K562 (cell line): ENCODE data around the gene EFHC1. TPM values are rescaled to one million over a fixed set of nuclear protein-coding genes. Genes with fewer than 3 reads are reported as not detected.

Source experiments
- AFF1 ChIP-seq, 2 experiments: fragments of 450-650 bp; IDR thresholded peaks; 2 replicates each; pipeline ENCODE4 v1.6.1; 2018; ENCODE audit warnings: mild to moderate bottlenecking in 2 of 2, low read depth in 1 of 2; ENCODE audit not compliant: partially characterized antibody in 2 of 2
- EWSR1 ChIP-seq: fragments of 450-650 bp; IDR thresholded peaks from 2 replicates; pipeline ENCODE4 v1.6.1; 2018; ENCODE audit warnings: borderline replicate concordance, mild to moderate bottlenecking, low read depth, moderate library complexity; ENCODE audit not compliant: partially characterized antibody
- HMBOX1 ChIP-seq: sonication (generic); IDR thresholded peaks from 2 replicates; pipeline ENCODE4 v1.6.1; 2016
- KLF16 ChIP-seq: IDR thresholded peaks from 2 replicates; pipeline ENCODE4 v1.6.1; 2016; ENCODE audit warnings: antibody characterized with exemption
- MCM3 ChIP-seq: fragments of 450-650 bp; IDR thresholded peaks from 2 replicates; pipeline ENCODE4 v1.6.1; 2016
- MTA3 ChIP-seq: fragments of 450-650 bp; formaldehyde crosslinking; IDR thresholded peaks from 2 replicates; pipeline ENCODE4 v1.6.1; 2017; ENCODE audit warnings: mild to moderate bottlenecking, borderline replicate concordance
- PREB ChIP-seq: sonication (generic); formaldehyde crosslinking; IDR thresholded peaks from 2 replicates; pipeline ENCODE4 v1.8.1; 2023; ENCODE audit warnings: mild to moderate bottlenecking, missing genetic modification reagents
- RBM17 ChIP-seq: fragments of 200-400 bp; formaldehyde crosslinking; IDR thresholded peaks from 2 replicates; pipeline ENCODE4 v1.6.1; 2017; ENCODE audit warnings: low read depth, mild to moderate bottlenecking, low read length, borderline replicate concordance
- TARDBP ChIP-seq: fragments of 450-650 bp; IDR thresholded peaks from 2 replicates; pipeline ENCODE4 v1.6.1; 2016
- USF1 ChIP-seq: sonication (generic); formaldehyde crosslinking; IDR thresholded peaks from 2 replicates; pipeline ENCODE4 v1.9.0; 2022; ENCODE audit warnings: mild to moderate bottlenecking, missing genetic modification reagents
- ZEB2 ChIP-seq: fragments of 450-650 bp; IDR thresholded peaks from 2 replicates; pipeline ENCODE4 v1.6.1; 2016
- ZNF232 ChIP-seq: sonication (generic); formaldehyde crosslinking; IDR thresholded peaks from 2 replicates; pipeline ENCODE4 v1.8.0; 2022; ENCODE audit warnings: mild to moderate bottlenecking, missing genetic modification reagents
- ZNF592 ChIP-seq: fragments of 450-650 bp; IDR thresholded peaks from 2 replicates; pipeline ENCODE4 v1.6.1; 2017; ENCODE audit warnings: antibody characterized with exemption, mild to moderate bottlenecking
- polyA plus RNA-seq, 8 experiments: library from polyadenylated mRNA; depleted of rRNA in 4 of 8; stranded (reverse) in 5 of 8; unstranded in 3 of 8; fragments of >200 nt; fragmentation: Nextera tagmentation in 2 of 8; fragmentation: Illumina TruSeq in 1 of 8; extraction: Ambion mirVana in 2 of 8; extraction: Trizol in 1 of 8; gene quantifications; 2 replicates each; pipeline versions ENCODE4 v1.2.1 to v1.2.3, GENCODE V29; 2011 to 2014; ENCODE audit warnings: inconsistent platforms in 1 of 8, missing spikeins in 1 of 8
- total RNA-seq, 7 experiments: library from RNA; depleted of rRNA in 6 of 7; stranded (reverse); fragments of >200 nt in 6 of 7; fragmentation: Illumina TruSeq in 2 of 7; extraction: Trizol in 2 of 7; gene quantifications; 2 replicates each; pipeline versions ENCODE4 v1.2.1 to v1.2.3, GENCODE V29; 2011 to 2021; ENCODE audit warnings: low replicate concordance in 1 of 7
- TF ChIP-seq, protein P1 (sequence below): fragments of 150-350 bp; conservative IDR thresholded peaks from 2 replicates; pipeline ENCODE4 v1.6.1; 2014; ENCODE audit warnings: low read length

EFHC1 gene
- total and polyA plus RNA-seq, 9 of the 15 experiments (the other 6 are each of a cell fraction or from before 2014, with no cell fraction given) = 9.5 to 31.0 (median 14.9) TPM

DNA sequence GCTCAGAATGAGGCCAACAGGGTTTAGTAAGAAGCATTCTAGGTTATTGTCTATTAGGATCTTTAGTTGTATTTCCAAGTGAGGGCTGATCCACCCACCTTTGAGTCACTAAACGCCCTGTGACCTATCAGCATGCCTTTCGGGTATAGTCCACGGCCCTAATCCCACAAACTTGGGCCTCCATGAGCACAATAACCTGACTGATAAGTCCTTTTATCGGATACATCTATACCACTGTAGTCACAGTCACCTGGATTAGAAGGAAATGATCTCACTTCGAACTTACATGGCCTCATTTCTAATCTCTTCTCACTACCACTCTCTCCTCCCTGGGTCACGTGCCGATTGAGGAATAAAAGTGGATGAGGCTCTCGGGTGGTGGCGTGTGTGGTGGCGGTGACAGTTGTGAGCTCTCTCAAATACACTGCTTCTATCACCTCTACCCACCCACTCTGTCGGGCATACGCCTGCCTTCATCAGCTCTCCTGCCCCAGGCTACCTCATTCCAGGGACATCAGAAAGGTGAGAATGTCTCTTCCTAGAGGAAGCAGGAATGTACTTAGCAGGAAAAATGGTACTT, 91.5 kb downstream of the EFHC1 start (continued):
- TF ChIP-seq ZNF232 (CRISPR knock-in tag) (no peak), USF1 (CRISPR knock-in tag) (peak; percentile 86), ZEB2 (peak; percentile 85), KLF16 (no peak), HMBOX1 (peak; percentile 59; the same call in 1 of the 2 replicates), AFF1 (IDR thresholded peaks at IDR 0.05; ENCODE audit: low read depth in 1 of 2, partially characterized antibody in 2 of 2) (no peak), MCM3 (no peak), ZNF592 (peak; percentile 33; the same call in 1 of the 2 replicates), EWSR1 (no peak), RBM17 (no peak), MTA3 (no peak), PREB (CRISPR knock-in tag) (no peak), TARDBP (no peak)
- TF ChIP-seq, protein P1, sequence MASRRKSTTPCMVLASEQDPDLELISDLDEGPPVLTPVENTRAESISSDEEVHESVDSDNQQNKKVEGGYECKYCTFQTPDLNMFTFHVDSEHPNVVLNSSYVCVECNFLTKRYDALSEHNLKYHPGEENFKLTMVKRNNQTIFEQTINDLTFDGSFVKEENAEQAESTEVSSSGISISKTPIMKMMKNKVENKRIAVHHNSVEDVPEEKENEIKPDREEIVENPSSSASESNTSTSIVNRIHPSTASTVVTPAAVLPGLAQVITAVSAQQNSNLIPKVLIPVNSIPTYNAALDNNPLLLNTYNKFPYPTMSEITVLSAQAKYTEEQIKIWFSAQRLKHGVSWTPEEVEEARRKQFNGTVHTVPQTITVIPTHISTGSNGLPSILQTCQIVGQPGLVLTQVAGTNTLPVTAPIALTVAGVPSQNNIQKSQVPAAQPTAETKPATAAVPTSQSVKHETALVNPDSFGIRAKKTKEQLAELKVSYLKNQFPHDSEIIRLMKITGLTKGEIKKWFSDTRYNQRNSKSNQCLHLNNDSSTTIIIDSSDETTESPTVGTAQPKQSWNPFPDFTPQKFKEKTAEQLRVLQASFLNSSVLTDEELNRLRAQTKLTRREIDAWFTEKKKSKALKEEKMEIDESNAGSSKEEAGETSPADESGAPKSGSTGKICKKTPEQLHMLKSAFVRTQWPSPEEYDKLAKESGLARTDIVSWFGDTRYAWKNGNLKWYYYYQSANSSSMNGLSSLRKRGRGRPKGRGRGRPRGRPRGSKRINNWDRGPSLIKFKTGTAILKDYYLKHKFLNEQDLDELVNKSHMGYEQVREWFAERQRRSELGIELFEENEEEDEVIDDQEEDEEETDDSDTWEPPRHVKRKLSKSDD = no peak
